ENCODE data around the gene SPATC1L. TPM values are rescaled to one million over a fixed set of nuclear protein-coding genes. Genes with fewer than 3 reads are reported as not detected.
"Not testable (repeated sequence)": the region's sequence is repeated elsewhere in the genome, so short reads cannot be mapped to it uniquely, and the experiment has no call there.

SPATC1L gene
- total RNA-seq, 2 donors from 2014 or later, result 6.2 to 6.9 TPM

GRCh38 chr21:46144464-46145070 lies 39.7 kb downstream of the SPATC1L start:
- H3K9me3 ChIP-seq, result no peaks in the 10 kb centered on the region
- no peaks in the 10 kb centered on the region for H3K27me3 ChIP-seq
- no peak for DNase-seq
- no peak overlapping the region for H3K9ac ChIP-seq (ENCODE audit: low read depth in 2 of 2, low read length in 2 of 2)
- no peak for TF ChIP-seq CTCF (IDR thresholded peaks at IDR 0.05)
- no peak overlapping the region for H3K4me3 ChIP-seq
- intact Hi-C loops (cut with DNase I), result no loop called here
- no peaks in the 10 kb centered on the region for H3K36me3 ChIP-seq
- H3K4me1 ChIP-seq, result no peaks in the 10 kb centered on the region
- no peak overlapping the region for H3K27ac ChIP-seq

DNA sequence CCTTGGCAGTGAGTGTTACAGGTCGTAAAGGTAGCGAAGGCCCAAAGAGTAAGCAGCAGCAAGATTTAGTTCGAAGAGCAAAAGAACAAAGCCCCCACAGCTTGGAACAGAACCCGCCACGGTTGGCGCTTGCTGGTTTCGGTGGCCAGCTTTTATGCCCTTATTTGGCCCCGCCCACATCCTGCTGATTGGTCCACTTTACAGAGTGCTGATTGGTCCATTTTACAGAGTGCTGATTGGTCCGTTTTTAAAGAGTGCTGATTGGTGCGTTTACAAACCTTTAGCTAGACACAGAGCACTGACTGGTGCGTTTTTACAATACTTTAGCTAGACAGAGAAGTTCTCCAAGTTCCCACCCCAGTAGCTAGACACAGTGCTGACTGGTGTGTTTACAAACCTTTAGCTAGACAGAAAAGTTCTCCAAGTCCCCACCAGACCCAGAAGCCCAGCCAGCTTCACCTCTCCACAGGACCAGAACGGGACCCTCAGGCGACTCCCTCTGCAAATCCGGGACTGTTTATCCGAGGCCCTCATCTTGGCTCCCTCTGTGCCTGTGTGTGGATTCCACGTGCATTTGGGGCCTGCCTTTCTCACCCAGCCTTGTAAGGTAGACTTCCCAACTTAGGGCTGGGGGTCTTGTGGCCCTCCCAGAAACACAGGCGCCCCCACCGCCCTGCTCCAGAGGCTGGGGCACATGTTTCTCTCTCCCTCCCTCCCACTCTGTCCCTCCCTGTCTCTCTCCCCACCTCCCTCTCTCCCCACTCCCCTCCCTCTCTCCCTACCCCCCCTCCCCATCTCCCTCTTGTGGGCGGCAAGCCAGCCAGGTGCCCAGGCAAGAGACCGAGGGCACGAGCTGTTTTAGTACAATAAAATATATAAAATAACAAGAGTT lies 41.4 kb downstream of the SPATC1L start:
- Histone ChIP-seq H3K9ac (ENCODE audit: low read depth in 2 of 2, low read length in 2 of 2) (no peak overlapping the region), H3K4me3 (no peak overlapping the region), H3K27me3 (no peaks in the 10 kb centered on the region), H3K4me1 (no peaks in the 10 kb centered on the region), H3K9me3 (no peaks in the 10 kb centered on the region), H3K36me3 (no peaks in the 10 kb centered on the region), H3K27ac (no peak overlapping the region)
- intact Hi-C loops (cut with DNase I), result no loop called here
- no peak for DNase-seq
- TF ChIP-seq CTCF (IDR thresholded peaks at IDR 0.05), result no peak

GRCh38 chr21:46141767-46142581 lies 42.3 kb downstream of the SPATC1L start:
- Histone ChIP-seq H3K36me3 (no peaks in the 10 kb centered on the region), H3K4me3 (no peak overlapping the region), H3K27me3 (no peaks in the 10 kb centered on the region), H3K4me1 (no peaks in the 10 kb centered on the region), H3K27ac (no peak overlapping the region), H3K9ac (ENCODE audit: low read depth in 2 of 2, low read length in 2 of 2) (no peak overlapping the region), H3K9me3 (no peaks in the 10 kb centered on the region)
- DNase-seq, result no peak
- intact Hi-C loops (cut with DNase I), result no loop called here
- no peak for TF ChIP-seq CTCF (IDR thresholded peaks at IDR 0.05)

- H3K4me1 ChIP-seq; H3K4me3 ChIP-seq; H3K9ac ChIP-seq (ENCODE audit: low read depth in 2 of 2, low read length in 2 of 2); H3K9me3 ChIP-seq; H3K27ac ChIP-seq; H3K36me3 ChIP-seq; DNase-seq; intact Hi-C loops (cut with DNase I); H3K27me3 ChIP-seq: not testable (repeated sequence)
Observed at GRCh38 chr21:46140352-46141003, 43.8 kb downstream of the SPATC1L start.

GRCh38 chr21:46139686-46140085 lies 44.6 kb downstream of the SPATC1L start:
- Histone ChIP-seq H3K36me3 (no peaks in the 10 kb centered on the region), H3K4me1 (no peaks in the 10 kb centered on the region), H3K27me3 (no peaks in the 10 kb centered on the region), H3K4me3 (no peak overlapping the region), H3K9ac (ENCODE audit: low read depth in 2 of 2, low read length in 2 of 2) (no peak overlapping the region), H3K9me3 (no peaks in the 10 kb centered on the region), H3K27ac (no peak overlapping the region)
- intact Hi-C loops (cut with DNase I), result no loop called here
- no peak for TF ChIP-seq CTCF (IDR thresholded peaks at IDR 0.05)
- DNase-seq, result no peak
